K562 (cell line): Measurements from ENCODE around the gene KLHL35. TPM values are rescaled to one million over a fixed set of nuclear protein-coding genes. Genes with fewer than 3 reads are reported as not detected.
A peak's percentile ranks its signal among the peaks of the same experiment; 100 is the strongest.

Source experiments
- ATAC-seq: fragments of 200-7000 bp; cut with Tn5 transposase; 3 replicates; pipeline ENCODE4 v1.9.1; 2020; ENCODE audit warnings: moderate library complexity
- BruUV-seq: library from RNA; stranded (reverse); fragments of 400-500 nt; replicated peaks from 2 replicates; lab custom pipeline; 2021; lab: Mats Ljungman, UMichigan
- CTCF ChIA-PET: fragments of 300-600 bp; formaldehyde crosslinking; extraction: SDS; loops from one replicate; lab custom pipeline; 2021; ENCODE audit warnings: low intra/inter-chr PET ratio; lab: Yijun Ruan, JAX
- POLR2A ChIA-PET: fragments of 300-600, 350-650 bp; sonication (Branson Sonifier 250); formaldehyde crosslinking; extraction: SDS; loops from one replicate; lab custom pipeline; 2021; ENCODE audit warnings: antibody characterized with exemption, inconsistent platforms; lab: Yijun Ruan, JAX
- DNase-seq, 4 experiments: peaks; one replicate each; pipeline versions ENCODE4 v3.0.0 to v3.0.0-alpha.2; 2011 to 2018; ENCODE audit warnings: low spot score in 3 of 4, mixed read lengths in 3 of 4; ENCODE audit errors: extremely low read depth in 1 of 4
- FAIRE-seq: peaks from 2 replicates; lab custom pipeline; 2011; peaks lifted over from hg19 to GRCh38; lab: Jason Lieb, UNC
- H2AFZ ChIP-seq: 2 replicates; pipeline ENCODE4 v1.6.0; 2011; ENCODE audit warnings: low read depth, low read length, control low read depth, inconsistent platforms
- H3K27ac ChIP-seq: fragments of 200-600 bp; 3 replicates; pipeline ENCODE4 v1.8.0; 2011; ENCODE audit warnings: low read depth, mild to moderate bottlenecking, control low read depth, inconsistent platforms, low read length, moderate library complexity, mixed read lengths; ENCODE audit errors: extremely low read depth
- H3K27me3 ChIP-seq, 2 experiments: fragments of 300-600 bp in 1 of 2; 2 replicates in 1 of 2; 3 replicates in 1 of 2; pipeline versions ENCODE4 v1.6.0 to v1.8.0; 2011; ENCODE audit warnings: inconsistent platforms in 2 of 2, low read length in 2 of 2, mild to moderate bottlenecking in 1 of 2, mixed read lengths in 1 of 2, moderate library complexity in 1 of 2; ENCODE audit not compliant: control insufficient read depth in 2 of 2, insufficient read depth in 2 of 2
- H3K36me3 ChIP-seq: fragments of 300-600 bp; 3 replicates; pipeline ENCODE4 v1.8.0; 2011; ENCODE audit warnings: mild to moderate bottlenecking, low read length, inconsistent platforms; ENCODE audit not compliant: control insufficient read depth, insufficient read depth
- H3K4me1 ChIP-seq, 2 experiments: fragments of 200-600 bp in 1 of 2; replicated peaks in 1 of 2; 2 replicates in 1 of 2; 3 replicates in 1 of 2; pipeline versions ENCODE4 v1.5.1 to v1.8.0; 2011; ENCODE audit warnings: inconsistent platforms in 2 of 2, low read length in 2 of 2, mild to moderate bottlenecking in 1 of 2, mixed read lengths in 1 of 2, moderate library complexity in 1 of 2; ENCODE audit not compliant: control insufficient read depth in 2 of 2, insufficient read depth in 2 of 2
- H3K4me2 ChIP-seq: 2 replicates; pipeline ENCODE4 v1.6.1; 2011; ENCODE audit warnings: low read length, control low read depth, inconsistent platforms, mixed read lengths; ENCODE audit not compliant: insufficient read depth
- H3K4me3 ChIP-seq: fragments of 200-600 bp; sonication (generic), shearing (Covaris generic); 2 replicates; pipeline ENCODE4 v1.5.1; 2016; ENCODE audit warnings: control low read depth, inconsistent platforms
- H3K79me2 ChIP-seq: fragments of 200-600 bp; 3 replicates; pipeline ENCODE4 v1.8.0; 2011; ENCODE audit warnings: low read length, inconsistent platforms; ENCODE audit not compliant: control insufficient read depth, insufficient read depth
- H3K9ac ChIP-seq, 2 experiments: 2 replicates each; pipeline versions ENCODE4 v1.6.0 to v1.6.1; 2011; ENCODE audit warnings: low read depth in 2 of 2, low read length in 2 of 2, control low read depth in 1 of 2, inconsistent platforms in 1 of 2, mild to moderate bottlenecking in 1 of 2, mixed read lengths in 1 of 2; ENCODE audit not compliant: insufficient read depth in 1 of 2
- H3K9me1 ChIP-seq: one replicate; pipeline ENCODE4 v1.6.0; 2011; ENCODE audit warnings: inconsistent platforms, mild to moderate bottlenecking, low read length, moderate library complexity; ENCODE audit not compliant: control insufficient read depth, insufficient read depth
- H3K9me3 ChIP-seq: replicated peaks from 2 replicates; pipeline ENCODE4 v1.5.1; 2011; ENCODE audit warnings: low read depth, low read length, inconsistent platforms; ENCODE audit not compliant: control insufficient read depth, insufficient read depth
- H4K20me1 ChIP-seq: replicated peaks from 2 replicates; pipeline ENCODE4 v1.6.1; 2011; ENCODE audit warnings: low read length, inconsistent platforms, mixed read lengths; ENCODE audit not compliant: control insufficient read depth, insufficient read depth
- ATF7 ChIP-seq: fragments of 450-650 bp; IDR thresholded peaks from 2 replicates; pipeline ENCODE4 v1.7.1; 2014; ENCODE audit warnings: mild to moderate bottlenecking, moderate library complexity
- CBFA2T3 ChIP-seq: fragments of 450-650 bp; IDR thresholded peaks from 2 replicates; pipeline ENCODE4 v1.6.1; 2017
- FOXK1 ChIP-seq: sonication (generic); formaldehyde crosslinking; IDR thresholded peaks from 2 replicates; pipeline ENCODE4 v1.8.0; 2022; ENCODE audit warnings: missing genetic modification reagents, mild to moderate bottlenecking, borderline replicate concordance
- MEF2D ChIP-seq: conservative IDR thresholded peaks from 2 replicates; pipeline ENCODE4 v1.6.1; 2016; ENCODE audit warnings: low read depth, missing genetic modification characterization, missing compliant biosample characterization
- MLLT1 ChIP-seq, 2 experiments: fragments of 450-650 bp; IDR thresholded peaks; 2 replicates each; pipeline ENCODE4 v1.6.1; 2016
- REST ChIP-seq, 2 experiments: fragments of 450-650 bp; formaldehyde crosslinking in 1 of 2; IDR thresholded peaks; 2 replicates each; pipeline versions ENCODE4 v1.4.0 to v1.6.1; 2014 to 2020; ENCODE audit warnings: mild to moderate bottlenecking in 2 of 2, borderline replicate concordance in 1 of 2, low read depth in 1 of 2
- SREBF2 ChIP-seq: sonication (generic); formaldehyde crosslinking; IDR thresholded peaks from 2 replicates; pipeline ENCODE4 v1.4.0; 2020; ENCODE audit warnings: mild to moderate bottlenecking, missing genetic modification reagents
- ZNF12 ChIP-seq: sonication (generic); formaldehyde crosslinking; IDR thresholded peaks from 2 replicates; pipeline ENCODE4 v1.4.0; 2020; ENCODE audit warnings: mild to moderate bottlenecking, missing genetic modification reagents
- ZNF133 ChIP-seq: fragments of 250-450 bp; sonication (Bioruptor Pico); IDR thresholded peaks from 2 replicates; pipeline ENCODE4 v1.4.0; 2020; ENCODE audit warnings: mild to moderate bottlenecking
- ZNF696 ChIP-seq: fragments of 250-450 bp; sonication (Bioruptor Pico); conservative IDR thresholded peaks from 2 replicates; pipeline ENCODE4 v1.4.0; 2020; ENCODE audit warnings: mild to moderate bottlenecking, moderate library complexity
- ZNF830 ChIP-seq: fragments of 250-450 bp; sonication (Bioruptor Pico); IDR thresholded peaks from 2 replicates; pipeline ENCODE4 v1.5.0; 2021; ENCODE audit warnings: mild to moderate bottlenecking
- WGBS: fragments of 100-300 bp; shearing (Covaris generic); methylation state at CpG from one replicate; pipeline ENCODE4 v1.1.6; 2016; ENCODE audit warnings: low coverage, mixed read lengths; ENCODE audit not compliant: insufficient coverage; ENCODE audit errors: missing lambda C conversion rate; 5-methylcytosine and 5-hydroxymethylcytosine counted together
- in situ Hi-C: fragments of 300-500 bp; cut with MboI; formaldehyde crosslinking; loops from 4 replicates; pipeline ENCODE4 v1.15.0; 2018; ENCODE audit warnings: inconsistent platforms, mixed read lengths
- intact Hi-C: fragments of 100-400 bp; cut with micrococcal nuclease; formaldehyde crosslinking; loops from 2 replicates; pipeline ENCODE4 v1.14.2; 2022
- polyA plus RNA-seq, 8 experiments: library from polyadenylated mRNA; depleted of rRNA in 4 of 8; stranded (reverse) in 5 of 8; unstranded in 3 of 8; fragments of >200 nt; fragmentation: Nextera tagmentation in 2 of 8; fragmentation: Illumina TruSeq in 1 of 8; extraction: Ambion mirVana in 2 of 8; extraction: Trizol in 1 of 8; gene quantifications; 2 replicates each; pipeline versions ENCODE4 v1.2.1 to v1.2.3, GENCODE V29; 2011 to 2014; ENCODE audit warnings: inconsistent platforms in 1 of 8, missing spikeins in 1 of 8
- total RNA-seq, 7 experiments: library from RNA; depleted of rRNA in 6 of 7; stranded (reverse); fragments of >200 nt in 6 of 7; fragmentation: Illumina TruSeq in 2 of 7; extraction: Trizol in 2 of 7; gene quantifications; 2 replicates each; pipeline versions ENCODE4 v1.2.1 to v1.2.3, GENCODE V29; 2011 to 2021; ENCODE audit warnings: low replicate concordance in 1 of 7

Gene KLHL35
- total and polyA plus RNA-seq, 9 of the 15 experiments (the other 6 are each of a cell fraction or from before 2014, with no cell fraction given): not detected

- peak; percentile 34; the same call in 1 of the 2 replicates for TF ChIP-seq ATF7
Measured at GRCh38 chr11:75394085-75394840, 38.7 kb downstream of the KLHL35 start (continued).

GRCh38 chr11:75389925-75390324 is 43.1 kb downstream of the KLHL35 start:
- POLR2A ChIA-PET: interaction anchor here (0.7 to 3.1 kb wide), 2 partner anchors 10 to 154 kb away, joined by 3 to 29 read pairs; partner anchors contain the start of gene RPS3
- CTCF ChIA-PET: interaction anchor here (3.5 kb wide), 1 partner anchor 142 kb away, joined by 38 read pairs; no protein-coding TSS in a partner anchor
- intact Hi-C loops (loop anchor here (2.0 to 5.0 kb wide), 2 partner anchors 55 to 482 kb away; no protein-coding TSS in a partner anchor), in situ Hi-C loops (no loop called here)
- FAIRE-seq (no peak), ATAC-seq (no peak), DNase-seq (no peak)
- no peaks in the 10 kb centered on the region for H4K20me1 ChIP-seq
- no TSS peak for BruUV-seq
- H2AFZ ChIP-seq: no peak overlapping the region
- H3K9ac ChIP-seq: 0 out of 4 replicates have a peak overlapping the region, but pooled peaks of 1 of the 2 experiments have one; percentile 65
- no peaks in the 10 kb centered on the region for H3K9me3 ChIP-seq
- H3K4me3 ChIP-seq: no peak overlapping the region
- no peaks in the 10 kb centered on the region for H3K79me2 ChIP-seq
- H3K9me1 ChIP-seq: no peaks in the 10 kb centered on the region
- no peaks in the 10 kb centered on the region for H3K36me3 ChIP-seq
- H3K27ac ChIP-seq: no peak overlapping the region
- no peak overlapping the region for H3K4me2 ChIP-seq
- peaks cover 9 to 15% of the 10 kb centered on the region in 2 experiments for H3K4me1 ChIP-seq
- no peaks in the 10 kb centered on the region for H3K27me3 ChIP-seq
- WGBS: 74% methylated on average over 7 of the region's 7 CpGs
- TF ChIP-seq SREBF2 (CRISPR knock-in tag) (no peak), ZNF133 (CRISPR knock-in tag) (no peak), ZNF696 (CRISPR knock-in tag) (no peak), FOXK1 (CRISPR knock-in tag) (no peak), MLLT1 (IDR thresholded peaks at IDR 0.05) (no peak), ZNF830 (no peak), CBFA2T3 (no peak), MEF2D (tag) (no peak), REST (IDR thresholded peaks at IDR 0.05; ENCODE audit: borderline replicate concordance) (no peak), REST (CRISPR knock-in tag; IDR thresholded peaks at IDR 0.05; ENCODE audit: low read depth) (no peak), ZNF12 (no peak)
